ENCODE measurements around the gene PTS.

DNA sequence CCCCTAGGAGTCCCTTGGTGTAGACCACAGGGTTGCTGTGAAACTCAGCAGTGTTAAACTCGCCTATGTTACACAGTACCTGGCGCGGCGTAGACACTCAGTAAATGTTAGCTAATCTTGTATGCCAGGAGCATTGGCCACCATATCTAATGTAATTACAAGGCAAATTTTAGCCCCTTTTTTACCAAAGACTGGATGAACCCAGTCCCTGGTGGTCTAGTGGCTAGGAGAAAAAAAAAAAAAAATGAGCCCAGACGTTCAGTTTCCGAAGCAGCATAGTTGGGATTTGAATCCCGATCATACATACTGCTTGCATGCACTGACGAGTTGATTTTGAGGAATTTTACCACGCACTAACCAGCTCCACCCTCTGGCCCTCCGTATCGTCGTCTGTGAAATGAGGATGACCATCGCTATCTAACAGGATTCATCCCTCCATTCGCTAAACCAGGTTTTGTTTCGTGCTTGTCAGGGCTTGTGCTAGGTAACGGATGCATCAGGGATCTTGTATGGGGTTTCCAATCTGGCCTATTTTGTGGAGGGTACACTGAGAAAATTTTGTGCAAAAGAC is 688 bp downstream of the PTS start:
- no peak for TF ChIP-seq POLR2A (IDR thresholded peaks at IDR 0.05)
- TF ChIP-seq, protein P1, sequence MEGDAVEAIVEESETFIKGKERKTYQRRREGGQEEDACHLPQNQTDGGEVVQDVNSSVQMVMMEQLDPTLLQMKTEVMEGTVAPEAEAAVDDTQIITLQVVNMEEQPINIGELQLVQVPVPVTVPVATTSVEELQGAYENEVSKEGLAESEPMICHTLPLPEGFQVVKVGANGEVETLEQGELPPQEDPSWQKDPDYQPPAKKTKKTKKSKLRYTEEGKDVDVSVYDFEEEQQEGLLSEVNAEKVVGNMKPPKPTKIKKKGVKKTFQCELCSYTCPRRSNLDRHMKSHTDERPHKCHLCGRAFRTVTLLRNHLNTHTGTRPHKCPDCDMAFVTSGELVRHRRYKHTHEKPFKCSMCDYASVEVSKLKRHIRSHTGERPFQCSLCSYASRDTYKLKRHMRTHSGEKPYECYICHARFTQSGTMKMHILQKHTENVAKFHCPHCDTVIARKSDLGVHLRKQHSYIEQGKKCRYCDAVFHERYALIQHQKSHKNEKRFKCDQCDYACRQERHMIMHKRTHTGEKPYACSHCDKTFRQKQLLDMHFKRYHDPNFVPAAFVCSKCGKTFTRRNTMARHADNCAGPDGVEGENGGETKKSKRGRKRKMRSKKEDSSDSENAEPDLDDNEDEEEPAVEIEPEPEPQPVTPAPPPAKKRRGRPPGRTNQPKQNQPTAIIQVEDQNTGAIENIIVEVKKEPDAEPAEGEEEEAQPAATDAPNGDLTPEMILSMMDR (IDR thresholded peaks at IDR 0.05): no peak
- TF ChIP-seq EP300 (IDR thresholded peaks at IDR 0.05): no peak
- TF ChIP-seq POLR2AphosphoS5 (IDR thresholded peaks at IDR 0.05): no peak

Measured in stomach (tissue), 4 donors.